ENCODE data around the gene WWTR1. TPM values are rescaled to one million over a fixed set of nuclear protein-coding genes. Genes with fewer than 3 reads are reported as not detected.

The WWTR1 gene
- total and polyA plus RNA-seq, 4 donors = 4.5 to 11.8 (median 9.0) TPM

GRCh38 chr3:149494759-149495580 lies 162.9 kb downstream of the WWTR1 start:
- no peak for DNase-seq (ENCODE audit: low spot score)
- TF ChIP-seq SP1 (IDR thresholded peaks at IDR 0.05) = no peak
- no peak for TF ChIP-seq FOXA1 (IDR thresholded peaks at IDR 0.05)
- no peak for TF ChIP-seq GABPA (IDR thresholded peaks at IDR 0.05 in 1 of 2, conservative IDR thresholded peaks at IDR 0.05 in 1 of 2)
- no peak for TF ChIP-seq HNF4G (IDR thresholded peaks at IDR 0.05)
- TF ChIP-seq, protein P1, sequence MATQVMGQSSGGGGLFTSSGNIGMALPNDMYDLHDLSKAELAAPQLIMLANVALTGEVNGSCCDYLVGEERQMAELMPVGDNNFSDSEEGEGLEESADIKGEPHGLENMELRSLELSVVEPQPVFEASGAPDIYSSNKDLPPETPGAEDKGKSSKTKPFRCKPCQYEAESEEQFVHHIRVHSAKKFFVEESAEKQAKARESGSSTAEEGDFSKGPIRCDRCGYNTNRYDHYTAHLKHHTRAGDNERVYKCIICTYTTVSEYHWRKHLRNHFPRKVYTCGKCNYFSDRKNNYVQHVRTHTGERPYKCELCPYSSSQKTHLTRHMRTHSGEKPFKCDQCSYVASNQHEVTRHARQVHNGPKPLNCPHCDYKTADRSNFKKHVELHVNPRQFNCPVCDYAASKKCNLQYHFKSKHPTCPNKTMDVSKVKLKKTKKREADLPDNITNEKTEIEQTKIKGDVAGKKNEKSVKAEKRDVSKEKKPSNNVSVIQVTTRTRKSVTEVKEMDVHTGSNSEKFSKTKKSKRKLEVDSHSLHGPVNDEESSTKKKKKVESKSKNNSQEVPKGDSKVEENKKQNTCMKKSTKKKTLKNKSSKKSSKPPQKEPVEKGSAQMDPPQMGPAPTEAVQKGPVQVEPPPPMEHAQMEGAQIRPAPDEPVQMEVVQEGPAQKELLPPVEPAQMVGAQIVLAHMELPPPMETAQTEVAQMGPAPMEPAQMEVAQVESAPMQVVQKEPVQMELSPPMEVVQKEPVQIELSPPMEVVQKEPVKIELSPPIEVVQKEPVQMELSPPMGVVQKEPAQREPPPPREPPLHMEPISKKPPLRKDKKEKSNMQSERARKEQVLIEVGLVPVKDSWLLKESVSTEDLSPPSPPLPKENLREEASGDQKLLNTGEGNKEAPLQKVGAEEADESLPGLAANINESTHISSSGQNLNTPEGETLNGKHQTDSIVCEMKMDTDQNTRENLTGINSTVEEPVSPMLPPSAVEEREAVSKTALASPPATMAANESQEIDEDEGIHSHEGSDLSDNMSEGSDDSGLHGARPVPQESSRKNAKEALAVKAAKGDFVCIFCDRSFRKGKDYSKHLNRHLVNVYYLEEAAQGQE (IDR thresholded peaks at IDR 0.05) = no peak
- TF ChIP-seq FOXA2 (IDR thresholded peaks at IDR 0.05) = no peak
- TF ChIP-seq HNF4A (conservative IDR thresholded peaks at IDR 0.05) = no peak
- TF ChIP-seq EGR1 (IDR thresholded peaks at IDR 0.05; ENCODE audit: low read depth in 2 of 2) = no peak
- TF ChIP-seq, protein P2, sequence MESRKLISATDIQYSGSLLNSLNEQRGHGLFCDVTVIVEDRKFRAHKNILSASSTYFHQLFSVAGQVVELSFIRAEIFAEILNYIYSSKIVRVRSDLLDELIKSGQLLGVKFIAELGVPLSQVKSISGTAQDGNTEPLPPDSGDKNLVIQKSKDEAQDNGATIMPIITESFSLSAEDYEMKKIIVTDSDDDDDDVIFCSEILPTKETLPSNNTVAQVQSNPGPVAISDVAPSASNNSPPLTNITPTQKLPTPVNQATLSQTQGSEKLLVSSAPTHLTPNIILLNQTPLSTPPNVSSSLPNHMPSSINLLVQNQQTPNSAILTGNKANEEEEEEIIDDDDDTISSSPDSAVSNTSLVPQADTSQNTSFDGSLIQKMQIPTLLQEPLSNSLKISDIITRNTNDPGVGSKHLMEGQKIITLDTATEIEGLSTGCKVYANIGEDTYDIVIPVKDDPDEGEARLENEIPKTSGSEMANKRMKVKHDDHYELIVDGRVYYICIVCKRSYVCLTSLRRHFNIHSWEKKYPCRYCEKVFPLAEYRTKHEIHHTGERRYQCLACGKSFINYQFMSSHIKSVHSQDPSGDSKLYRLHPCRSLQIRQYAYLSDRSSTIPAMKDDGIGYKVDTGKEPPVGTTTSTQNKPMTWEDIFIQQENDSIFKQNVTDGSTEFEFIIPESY (IDR thresholded peaks at IDR 0.05) = no peak
- no peak for TF ChIP-seq YY1 (IDR thresholded peaks at IDR 0.05)
- TF ChIP-seq ATF3 (IDR thresholded peaks at IDR 0.05) = no peak
- no peak for TF ChIP-seq RAD21 (IDR thresholded peaks at IDR 0.05)
- no peak for TF ChIP-seq CTCF (IDR thresholded peaks at IDR 0.05; ENCODE audit: low read depth, low read length, missing input control)
- TF ChIP-seq JUND (IDR thresholded peaks at IDR 0.05) = no peak
- TF ChIP-seq RXRA (IDR thresholded peaks at IDR 0.05) = no peak
- TF ChIP-seq, protein P3, sequence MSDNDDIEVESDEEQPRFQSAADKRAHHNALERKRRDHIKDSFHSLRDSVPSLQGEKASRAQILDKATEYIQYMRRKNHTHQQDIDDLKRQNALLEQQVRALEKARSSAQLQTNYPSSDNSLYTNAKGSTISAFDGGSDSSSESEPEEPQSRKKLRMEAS (IDR thresholded peaks at IDR 0.05) = no peak
- TF ChIP-seq TAF1 (conservative IDR thresholded peaks at IDR 0.05) = no peak
- no peak for TF ChIP-seq NR2F2 (IDR thresholded peaks at IDR 0.05)
- 89% methylated on average over 6 of the region's 6 CpGs for WGBS

More at GRCh38 chr3:149494759-149495580, 162.9 kb downstream of the WWTR1 start:
- H3K36me3 ChIP-seq (ENCODE audit: control insufficient read depth in 4 of 4, insufficient read depth in 3 of 4, low read depth in 1 of 4, low read length in 3 of 4) = peaks cover 4 to 53% (median 50%) of the 10 kb centered on the region in 4 donors
- H3K27me3 ChIP-seq (ENCODE audit: control insufficient read depth in 4 of 4, insufficient read depth in 4 of 4, low read length in 3 of 4) = no peaks in the 10 kb centered on the region
- H3K27ac ChIP-seq (ENCODE audit: low read depth in 1 of 2, low read length in 2 of 2) = no peak overlapping the region
- H3K9ac ChIP-seq (ENCODE audit: low read depth in 1 of 2, low read length in 2 of 2) = no peak overlapping the region
- no peak overlapping the region for H3K4me3 ChIP-seq (ENCODE audit: low read depth in 1 of 3, low read length in 3 of 3)
- no peaks in the 10 kb centered on the region for H3K9me3 ChIP-seq (ENCODE audit: control insufficient read depth in 4 of 4, low read length in 3 of 4)
- H3K4me1 ChIP-seq (ENCODE audit: control insufficient read depth in 4 of 4, insufficient read depth in 4 of 4, low read length in 3 of 4) = peaks cover 0 to 3% (median 0%) of the 10 kb centered on the region in 4 donors

All from liver (tissue), 9 donors.